Activated naive CD8-positive, alpha-beta T cell treated with anti-CD3 and anti-CD28 coated beads, Interleukin-2, amount 50 U/mL, for 24 hours (primary cell): ENCODE data around the gene MRPL27.

Source experiments
- ATAC-seq: fragments of 150-1000 bp; cut with Tn5 transposase; one replicate; pipeline ENCODE4 v1.10.0; 2021
- DNase-seq: peaks from one replicate; pipeline ENCODE4 v3.0.0; 2021
- H3K27ac Mint-ChIP-seq: one replicate; pipeline ENCODE4 v1.8.0; 2021; ENCODE audit warnings: mild to moderate bottlenecking, mixed read lengths
- H3K27me3 Mint-ChIP-seq: one replicate; pipeline ENCODE4 v1.8.0; 2021; ENCODE audit warnings: mixed read lengths
- H3K36me3 Mint-ChIP-seq: one replicate; pipeline ENCODE4 v1.8.0; 2021; ENCODE audit warnings: low read depth, mixed read lengths
- H3K4me1 Mint-ChIP-seq: one replicate; pipeline ENCODE4 v1.8.0; 2021; ENCODE audit warnings: mixed read lengths
- H3K4me3 Mint-ChIP-seq: one replicate; pipeline ENCODE4 v1.8.0; 2021; ENCODE audit warnings: mild to moderate bottlenecking, moderate library complexity, mixed read lengths
- H3K9me3 Mint-ChIP-seq: one replicate; pipeline ENCODE4 v1.8.0; 2021; ENCODE audit warnings: mixed read lengths

Gene MRPL27

GRCh38 chr17:50360486-50361115 lies 12.4 kb downstream of the MRPL27 start:
- no peaks in the 10 kb centered on the region for H3K9me3 Mint-ChIP-seq
- H3K27me3 Mint-ChIP-seq, result no peaks in the 10 kb centered on the region
- H3K36me3 Mint-ChIP-seq, result peaks cover 4% of the 10 kb centered on the region
- no peak for DNase-seq
- H3K4me1 Mint-ChIP-seq, result peaks cover 7% of the 10 kb centered on the region
- H3K4me3 Mint-ChIP-seq, result no peak overlapping the region
- no peak overlapping the region for H3K27ac Mint-ChIP-seq
- ATAC-seq, result no peak

GRCh38 chr17:50359998-50360461 lies 13.0 kb downstream of the MRPL27 start:
- Mint-ChIP-seq H3K4me1 (peaks cover 7% of the 10 kb centered on the region), H3K27me3 (no peaks in the 10 kb centered on the region), H3K27ac (no peak overlapping the region), H3K36me3 (peaks cover 4% of the 10 kb centered on the region), H3K4me3 (no peak overlapping the region), H3K9me3 (no peaks in the 10 kb centered on the region)
- ATAC-seq, result no peak
- DNase-seq, result peak; percentile 2

GRCh38 chr17:50359005-50359699 lies 13.8 kb downstream of the MRPL27 start:
- Mint-ChIP-seq H3K27ac (no peak overlapping the region), H3K4me1 (peaks cover 7% of the 10 kb centered on the region)
- no peak for DNase-seq

GRCh38 chr17:50358177-50358576 lies 14.8 kb downstream of the MRPL27 start:
- Mint-ChIP-seq H3K27me3 (no peaks in the 10 kb centered on the region), H3K4me3 (no peak overlapping the region), H3K4me1 (peaks cover 7% of the 10 kb centered on the region), H3K36me3 (peaks cover 4% of the 10 kb centered on the region), H3K27ac (no peak overlapping the region), H3K9me3 (no peaks in the 10 kb centered on the region)
- ATAC-seq, result no peak
- no peak for DNase-seq

More at GRCh38 chr17:50359005-50359699, 13.8 kb downstream of the MRPL27 start:
- no peak for ATAC-seq
- H3K9me3 Mint-ChIP-seq, result no peaks in the 10 kb centered on the region
- H3K4me3 Mint-ChIP-seq, result no peak overlapping the region
- H3K27me3 Mint-ChIP-seq, result no peaks in the 10 kb centered on the region
- H3K36me3 Mint-ChIP-seq, result peaks cover 4% of the 10 kb centered on the region

GRCh38 chr17:50356892-50357510 lies 16.0 kb downstream of the MRPL27 start:
- DNase-seq (no peak), ATAC-seq (no peak)
- no peaks in the 10 kb centered on the region for H3K9me3 Mint-ChIP-seq
- peaks cover 6% of the 10 kb centered on the region for H3K36me3 Mint-ChIP-seq
- no peak overlapping the region for H3K4me3 Mint-ChIP-seq
- H3K27me3 Mint-ChIP-seq, result no peaks in the 10 kb centered on the region
- H3K4me1 Mint-ChIP-seq, result peaks cover 2% of the 10 kb centered on the region
- H3K27ac Mint-ChIP-seq, result no peak overlapping the region

- Mint-ChIP-seq H3K9me3 (no peaks in the 10 kb centered on the region), H3K36me3 (peaks cover 6% of the 10 kb centered on the region)
- no peak for ATAC-seq
Measured at GRCh38 chr17:50356418-50356817, 16.6 kb downstream of the MRPL27 start.

GRCh38 chr17:50355701-50356341 lies 17.2 kb downstream of the MRPL27 start:
- Mint-ChIP-seq H3K36me3 (peaks cover 6% of the 10 kb centered on the region), H3K27me3 (no peaks in the 10 kb centered on the region), H3K4me1 (peaks cover 3% of the 10 kb centered on the region), H3K4me3 (no peak overlapping the region), H3K9me3 (no peaks in the 10 kb centered on the region), H3K27ac (no peak overlapping the region)
- ATAC-seq (no peak), DNase-seq (no peak)

More at GRCh38 chr17:50356418-50356817, 16.6 kb downstream of the MRPL27 start:
- no peak for DNase-seq
- Mint-ChIP-seq H3K27me3 (no peaks in the 10 kb centered on the region), H3K4me3 (no peak overlapping the region), H3K27ac (no peak overlapping the region), H3K4me1 (peaks cover 3% of the 10 kb centered on the region)

GRCh38 chr17:50355336-50355700 lies 17.7 kb downstream of the MRPL27 start:
- Mint-ChIP-seq H3K27me3 (no peaks in the 10 kb centered on the region), H3K27ac (no peak overlapping the region), H3K9me3 (no peaks in the 10 kb centered on the region), H3K36me3 (peaks cover 6% of the 10 kb centered on the region), H3K4me3 (no peak overlapping the region), H3K4me1 (peaks cover 3% of the 10 kb centered on the region)
- ATAC-seq (no peak), DNase-seq (no peak)

- Mint-ChIP-seq H3K4me3 (no peak overlapping the region), H3K36me3 (peaks cover 6% of the 10 kb centered on the region), H3K9me3 (no peaks in the 10 kb centered on the region), H3K4me1 (peaks cover 3% of the 10 kb centered on the region), H3K27me3 (no peaks in the 10 kb centered on the region), H3K27ac (no peak overlapping the region)
- ATAC-seq (no peak), DNase-seq (no peak)
Measured at GRCh38 chr17:50354776-50355175, 18.2 kb downstream of the MRPL27 start.

- no peaks in the 10 kb centered on the region for H3K9me3 Mint-ChIP-seq
- no peak overlapping the region for H3K4me3 Mint-ChIP-seq
- H3K36me3 Mint-ChIP-seq, result peaks cover 6% of the 10 kb centered on the region
- H3K27ac Mint-ChIP-seq, result no peak overlapping the region
- DNase-seq (no peak), ATAC-seq (no peak)
- H3K27me3 Mint-ChIP-seq, result no peaks in the 10 kb centered on the region
- peaks cover 6% of the 10 kb centered on the region for H3K4me1 Mint-ChIP-seq
Measured at GRCh38 chr17:50354198-50354597, 18.8 kb downstream of the MRPL27 start.

GRCh38 chr17:50353600-50354195 lies 19.3 kb downstream of the MRPL27 start:
- DNase-seq, result no peak
- Mint-ChIP-seq H3K27ac (no peak overlapping the region), H3K36me3 (peaks cover 4% of the 10 kb centered on the region), H3K9me3 (no peaks in the 10 kb centered on the region), H3K4me1 (peaks cover 10% of the 10 kb centered on the region), H3K27me3 (no peaks in the 10 kb centered on the region), H3K4me3 (no peak overlapping the region)
- ATAC-seq, result no peak

- DNase-seq (no peak), ATAC-seq (no peak)
- Mint-ChIP-seq H3K36me3 (peaks cover 4% of the 10 kb centered on the region), H3K27ac (no peak overlapping the region), H3K27me3 (no peaks in the 10 kb centered on the region), H3K9me3 (no peaks in the 10 kb centered on the region), H3K4me3 (no peak overlapping the region), H3K4me1 (peaks cover 17% of the 10 kb centered on the region)
Measured at GRCh38 chr17:50352693-50353599, 20.0 kb downstream of the MRPL27 start.

- H3K9me3 Mint-ChIP-seq, result no peaks in the 10 kb centered on the region
- peak overlapping the region; percentile 30 for H3K27ac Mint-ChIP-seq
- ATAC-seq, result no peak
- no peak for DNase-seq
- no peak overlapping the region for H3K4me3 Mint-ChIP-seq
- peaks cover 3% of the 10 kb centered on the region for H3K36me3 Mint-ChIP-seq
- peaks cover 25% of the 10 kb centered on the region for H3K4me1 Mint-ChIP-seq
- no peaks in the 10 kb centered on the region for H3K27me3 Mint-ChIP-seq
Measured at GRCh38 chr17:50352072-50352692, 20.8 kb downstream of the MRPL27 start.
